ENCODE data around the gene LYPLAL1. TPM values are rescaled to one million over a fixed set of nuclear protein-coding genes. Genes with fewer than 3 reads are reported as not detected.

The LYPLAL1 gene
- total and polyA plus RNA-seq, 3 donors from 2014 or later, result 20.8 to 33.8 (median 26.5) TPM

DNA sequence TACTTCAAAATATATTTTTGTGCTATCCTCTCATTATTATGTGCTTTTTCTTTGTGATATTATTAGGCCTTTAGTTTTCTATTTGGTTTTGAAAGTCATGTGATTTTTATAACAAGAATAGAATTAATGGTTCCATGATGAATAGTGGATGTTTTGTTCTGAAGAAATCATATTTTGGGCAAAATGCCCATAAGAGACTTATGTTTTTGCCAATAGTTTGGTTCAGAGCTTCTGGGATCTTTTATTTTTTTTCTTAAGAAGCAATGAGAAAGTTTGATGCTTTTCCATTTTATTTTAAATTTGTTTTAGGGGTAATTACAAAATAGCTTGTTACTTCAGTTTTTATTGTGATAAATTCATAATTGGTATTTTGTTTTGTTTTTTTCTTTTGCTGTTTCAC is 49.8 kb downstream of the LYPLAL1 start:
- Histone ChIP-seq H3K27me3 (no peaks in the 10 kb centered on the region), H3K36me3 (ENCODE audit: low read depth, missing control alignments) (no peaks in the 10 kb centered on the region), H3K4me1 (no peaks in the 10 kb centered on the region), H3K4me3 (no peak overlapping the region), H3K9me3 (no peaks in the 10 kb centered on the region), H3K27ac (no peak overlapping the region)
- TF ChIP-seq, protein P1, sequence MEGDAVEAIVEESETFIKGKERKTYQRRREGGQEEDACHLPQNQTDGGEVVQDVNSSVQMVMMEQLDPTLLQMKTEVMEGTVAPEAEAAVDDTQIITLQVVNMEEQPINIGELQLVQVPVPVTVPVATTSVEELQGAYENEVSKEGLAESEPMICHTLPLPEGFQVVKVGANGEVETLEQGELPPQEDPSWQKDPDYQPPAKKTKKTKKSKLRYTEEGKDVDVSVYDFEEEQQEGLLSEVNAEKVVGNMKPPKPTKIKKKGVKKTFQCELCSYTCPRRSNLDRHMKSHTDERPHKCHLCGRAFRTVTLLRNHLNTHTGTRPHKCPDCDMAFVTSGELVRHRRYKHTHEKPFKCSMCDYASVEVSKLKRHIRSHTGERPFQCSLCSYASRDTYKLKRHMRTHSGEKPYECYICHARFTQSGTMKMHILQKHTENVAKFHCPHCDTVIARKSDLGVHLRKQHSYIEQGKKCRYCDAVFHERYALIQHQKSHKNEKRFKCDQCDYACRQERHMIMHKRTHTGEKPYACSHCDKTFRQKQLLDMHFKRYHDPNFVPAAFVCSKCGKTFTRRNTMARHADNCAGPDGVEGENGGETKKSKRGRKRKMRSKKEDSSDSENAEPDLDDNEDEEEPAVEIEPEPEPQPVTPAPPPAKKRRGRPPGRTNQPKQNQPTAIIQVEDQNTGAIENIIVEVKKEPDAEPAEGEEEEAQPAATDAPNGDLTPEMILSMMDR (IDR thresholded peaks at IDR 0.05), result no peak
- TF ChIP-seq POLR2A (IDR thresholded peaks at IDR 0.05), result no peak
- no peak for DNase-seq
- intact Hi-C loops (cut with DNase I; ENCODE audit: low total_unique reads), result no loop called here

DNA sequence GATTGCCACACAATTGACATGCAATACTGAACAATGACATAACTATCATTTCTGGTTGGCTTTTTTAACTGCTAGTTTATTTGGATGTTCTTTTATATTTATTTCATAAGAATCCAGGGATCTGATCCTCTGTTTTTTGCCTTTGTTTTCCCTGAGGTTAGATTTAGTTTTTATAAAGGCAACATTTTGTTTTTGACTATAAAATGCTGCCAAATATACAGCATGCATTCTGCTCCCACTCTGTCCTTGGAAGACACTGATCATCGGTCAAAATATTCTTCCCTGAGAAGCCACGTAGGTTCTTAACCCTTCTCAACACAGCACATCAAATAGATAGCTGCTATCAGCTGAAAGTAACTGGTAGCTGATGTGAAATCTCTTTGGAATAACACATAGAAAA is 52.5 kb downstream of the LYPLAL1 start:
- no peak overlapping the region for H3K27ac ChIP-seq
- WGBS, 2 donors, result 45 to 56% methylated on average over 2 of the region's 2 CpGs
- no peak overlapping the region for H3K4me3 ChIP-seq
- no peak for TF ChIP-seq POLR2A (IDR thresholded peaks at IDR 0.05)
- TF ChIP-seq, protein P1 (IDR thresholded peaks at IDR 0.05), result no peak
- no peaks in the 10 kb centered on the region for H3K4me1 ChIP-seq
- no peak for DNase-seq
- intact Hi-C loops (cut with DNase I; ENCODE audit: low total_unique reads), result no loop called here
- H3K27me3 ChIP-seq, result no peaks in the 10 kb centered on the region
- H3K36me3 ChIP-seq (ENCODE audit: low read depth, missing control alignments), result no peaks in the 10 kb centered on the region
- no peaks in the 10 kb centered on the region for H3K9me3 ChIP-seq

DNA sequence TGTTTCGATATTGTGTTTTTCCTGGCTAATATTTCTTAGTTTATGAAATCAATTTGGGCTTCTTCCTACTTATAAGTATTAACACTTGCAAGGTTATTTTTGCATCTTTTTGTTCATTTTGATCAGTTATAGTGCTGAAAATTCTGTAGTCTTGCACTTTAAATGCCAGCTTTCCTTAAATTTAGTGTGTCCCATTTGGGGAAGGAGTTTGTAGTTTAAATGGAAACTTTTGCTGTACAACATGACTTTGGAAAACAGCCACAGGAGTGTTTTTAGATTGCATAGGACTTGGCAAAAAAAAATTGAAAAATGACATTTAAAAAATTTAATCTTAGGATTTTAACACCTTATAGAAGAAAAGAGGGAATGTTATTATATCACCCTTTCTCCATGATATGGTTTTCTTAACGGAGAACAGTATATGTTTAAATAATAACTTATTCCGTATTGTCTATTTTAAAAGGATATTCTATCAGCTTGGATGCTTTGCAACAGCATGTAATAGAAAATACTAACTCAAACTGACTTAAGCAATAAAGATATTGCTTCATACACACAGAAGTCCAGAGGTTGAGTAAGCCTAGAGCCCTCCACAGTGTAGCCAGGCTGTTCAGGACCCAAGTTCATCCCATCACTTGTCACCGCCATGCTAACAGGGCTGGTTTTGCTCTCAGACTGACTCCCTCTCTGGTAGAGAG is 53.8 kb downstream of the LYPLAL1 start:
- Histone ChIP-seq H3K4me1 (no peaks in the 10 kb centered on the region), H3K36me3 (ENCODE audit: low read depth, missing control alignments) (no peaks in the 10 kb centered on the region), H3K9me3 (no peaks in the 10 kb centered on the region), H3K4me3 (no peak overlapping the region), H3K27me3 (no peaks in the 10 kb centered on the region), H3K27ac (no peak overlapping the region)
- no peak for DNase-seq
- WGBS, 2 donors, result 58 to 75% methylated on average over 4 of the region's 4 CpGs
- intact Hi-C loops (cut with DNase I; ENCODE audit: low total_unique reads), result no loop called here
- TF ChIP-seq POLR2A (IDR thresholded peaks at IDR 0.05), result no peak
- TF ChIP-seq, protein P1 (IDR thresholded peaks at IDR 0.05), result no peak

DNA sequence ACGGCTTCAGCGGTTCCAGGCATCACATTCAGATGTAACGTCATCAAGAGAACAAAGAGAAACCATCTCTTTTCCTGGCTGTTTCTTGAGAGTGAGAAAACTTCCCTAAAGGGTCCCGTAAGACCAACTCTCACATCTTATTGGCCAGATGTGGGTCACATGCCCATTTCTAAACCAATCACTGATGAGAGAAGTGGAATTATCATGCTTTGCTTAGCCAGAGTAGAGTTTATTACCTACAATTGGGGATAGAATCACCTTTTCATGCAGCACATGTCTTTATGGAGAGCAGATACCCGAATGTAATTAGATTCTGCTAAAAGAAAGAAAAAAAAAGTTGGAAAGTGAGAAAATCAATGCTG is 54.4 kb downstream of the LYPLAL1 start:
- Histone ChIP-seq H3K9me3 (no peaks in the 10 kb centered on the region), H3K27ac (no peak overlapping the region), H3K4me3 (no peak overlapping the region), H3K27me3 (no peaks in the 10 kb centered on the region), H3K36me3 (ENCODE audit: low read depth, missing control alignments) (no peaks in the 10 kb centered on the region), H3K4me1 (no peaks in the 10 kb centered on the region)
- 77 to 78% methylated on average over 5 of the region's 5 CpGs for WGBS, 2 donors
- TF ChIP-seq, protein P1 (IDR thresholded peaks at IDR 0.05), result no peak
- no peak for TF ChIP-seq POLR2A (IDR thresholded peaks at IDR 0.05)
- intact Hi-C loops (cut with DNase I; ENCODE audit: low total_unique reads), result no loop called here
- peak; percentile 20 for DNase-seq

DNA sequence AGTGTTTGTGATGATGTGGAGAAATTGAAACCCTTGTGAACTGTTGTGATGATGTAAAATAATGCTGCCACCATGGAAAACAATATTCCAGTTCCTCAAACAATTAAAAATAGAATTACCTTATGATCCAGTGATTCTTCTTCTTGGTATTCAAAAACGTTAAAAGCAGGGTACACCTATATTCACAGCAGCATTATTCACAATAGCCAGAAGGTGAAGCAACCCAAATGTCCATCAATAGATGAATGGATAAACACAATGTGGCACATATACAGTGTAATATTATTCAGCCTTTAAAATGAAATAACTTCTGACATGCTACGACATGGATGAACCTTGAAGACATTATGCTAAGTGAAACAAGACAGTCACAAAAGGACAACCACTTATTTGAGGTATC is 59.2 kb downstream of the LYPLAL1 start:
- intact Hi-C loops (cut with DNase I; ENCODE audit: low total_unique reads), result no loop called here
- Histone ChIP-seq H3K27ac (no peak overlapping the region), H3K9me3 (no peaks in the 10 kb centered on the region), H3K36me3 (ENCODE audit: low read depth, missing control alignments) (no peaks in the 10 kb centered on the region), H3K4me3 (no peak overlapping the region), H3K27me3 (no peaks in the 10 kb centered on the region), H3K4me1 (no peaks in the 10 kb centered on the region)
- TF ChIP-seq POLR2A (IDR thresholded peaks at IDR 0.05), result no peak
- TF ChIP-seq, protein P1 (IDR thresholded peaks at IDR 0.05), result no peak
- no peak for DNase-seq
- WGBS, 2 donors, result 79 to 83% methylated on average over 2 of the region's 2 CpGs
